NT2/D1 (cell line): ENCODE data around the gene CNOT1.

Experiments
- SUZ12 ChIP-seq: IDR thresholded peaks from 2 replicates; pipeline ENCODE4 v1.6.1; 2011; ENCODE audit not compliant: insufficient read length, insufficient read depth; ENCODE audit errors: extremely low read depth
- YY1 ChIP-seq: IDR thresholded peaks from 2 replicates; pipeline ENCODE4 v1.6.1; 2011; ENCODE audit not compliant: insufficient read length, insufficient read depth
- ZNF274 ChIP-seq: IDR thresholded peaks from 2 replicates; pipeline ENCODE4 v1.6.1; 2011; ENCODE audit warnings: mild to moderate bottlenecking, low read depth, low read length

DNA sequence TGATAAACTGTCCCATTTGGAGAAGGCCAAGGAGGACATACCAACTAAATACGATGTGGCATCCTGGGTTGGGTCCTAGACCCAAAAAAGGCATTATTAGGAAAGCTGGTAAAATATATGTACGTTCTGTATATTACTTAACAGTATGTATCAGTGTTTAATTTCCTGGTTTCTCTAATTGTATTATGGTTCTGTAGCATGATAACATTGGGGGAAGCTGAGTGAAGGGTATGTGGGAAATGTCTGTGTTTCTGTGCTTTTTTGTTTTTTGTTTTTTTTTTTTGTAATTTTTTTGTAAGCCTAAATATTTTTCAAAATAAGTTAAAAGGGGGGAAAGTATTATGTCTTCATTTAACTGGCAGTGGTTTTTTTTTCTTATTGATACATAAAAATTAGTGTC lies 151.2 kb downstream of the CNOT1 start:
- TF ChIP-seq ZNF274 (no peak), YY1 (no peak), SUZ12 (no peak)
